GM06990 (cell line): ENCODE measurements around the gene SEMA4F.

ENCODE experiments used
- DNase-seq: peaks from one replicate; pipeline ENCODE4 v3.0.0-alpha.2; 2011; ENCODE audit not compliant: insufficient read length; ENCODE audit errors: extremely low read depth
- H3K27me3 ChIP-seq: replicated peaks from 2 replicates; pipeline ENCODE4 v1.6.0; 2011; ENCODE audit warnings: low read length; ENCODE audit not compliant: control insufficient read depth, insufficient read depth
- H3K36me3 ChIP-seq: 2 replicates; pipeline ENCODE4 v1.5.1; 2011; ENCODE audit warnings: low read length; ENCODE audit not compliant: control insufficient read depth, insufficient read depth
- H3K4me3 ChIP-seq: replicated peaks from 2 replicates; pipeline ENCODE4 v1.5.1; 2011; ENCODE audit warnings: low read depth, mild to moderate bottlenecking, control low read depth, low read length
- CTCF ChIP-seq: IDR thresholded peaks from 2 replicates; pipeline ENCODE4 v1.5.1; 2011; ENCODE audit warnings: low read length, control low read depth, mild to moderate bottlenecking, inconsistent platforms; ENCODE audit not compliant: insufficient read depth, poor library complexity, severe bottlenecking

Gene SEMA4F

GRCh38 chr2:74653589-74653984 lies 460 bp upstream of the SEMA4F start:
- Histone ChIP-seq H3K36me3 (no peaks in the 10 kb centered on the region; the same call in 1 of the 2 replicates), H3K4me3 (peak overlapping the region; percentile 78), H3K27me3 (no peaks in the 10 kb centered on the region)
- TF ChIP-seq CTCF, result no peak
- no peak for DNase-seq

GRCh38 chr2:74655579-74655978 lies 1.5 kb downstream of the SEMA4F start:
- Histone ChIP-seq H3K27me3 (no peaks in the 10 kb centered on the region), H3K36me3 (no peaks in the 10 kb centered on the region; the same call in 1 of the 2 replicates), H3K4me3 (no peak overlapping the region)
- no peak for DNase-seq
- no peak for TF ChIP-seq CTCF

GRCh38 chr2:74658516-74658915 lies 4.5 kb downstream of the SEMA4F start:
- Histone ChIP-seq H3K27me3 (no peaks in the 10 kb centered on the region), H3K4me3 (no peak overlapping the region), H3K36me3 (no peaks in the 10 kb centered on the region; the same call in 1 of the 2 replicates)
- DNase-seq, result no peak
- TF ChIP-seq CTCF, result no peak

- H3K36me3 ChIP-seq, result no peaks in the 10 kb centered on the region; the same call in 1 of the 2 replicates
- no peak overlapping the region for H3K4me3 ChIP-seq
- DNase-seq, result no peak
- no peaks in the 10 kb centered on the region for H3K27me3 ChIP-seq
- no peak for TF ChIP-seq CTCF
Measured at GRCh38 chr2:74659462-74659861, 5.4 kb downstream of the SEMA4F start.

GRCh38 chr2:74668087-74668486 lies 14.0 kb downstream of the SEMA4F start:
- H3K27me3 ChIP-seq, result no peaks in the 10 kb centered on the region
- no peak overlapping the region for H3K4me3 ChIP-seq
- TF ChIP-seq CTCF, result no peak
- no peaks in the 10 kb centered on the region for H3K36me3 ChIP-seq
- DNase-seq, result no peak

GRCh38 chr2:74670263-74670662 lies 16.2 kb downstream of the SEMA4F start:
- no peak overlapping the region for H3K4me3 ChIP-seq
- TF ChIP-seq CTCF, result no peak
- DNase-seq, result no peak
- no peaks in the 10 kb centered on the region for H3K27me3 ChIP-seq
- H3K36me3 ChIP-seq, result no peaks in the 10 kb centered on the region
